Measurements from ENCODE around the gene GH2. TPM values are rescaled to one million over a fixed set of nuclear protein-coding genes. Genes with fewer than 3 reads are reported as not detected.

Gene GH2
- total and polyA plus RNA-seq, 4 donors, result not detected

Small RNAs within 50 kb of the gene (small RNA-seq; reads per million reads assigned to genes)
- gene AC040958.1 (ENCODE audit: low replicate concordance) (not detected), gene AC127029.1 (ENCODE audit: low replicate concordance) (not detected), gene GH1 (ENCODE audit: low replicate concordance) (not detected)

Other genes with a start within 250 kb of the GH2 start
- 10 to 100 TPM; 30.1 to 30.8 TPM for gene LIMD2, start 181.8 kb downstream of the GH2 start, total RNA-seq
- gene LIMD2, start 181.8 kb downstream of the GH2 start, polyA plus RNA-seq, result 10 to 100 TPM; 26.4 to 69.5 TPM
- gene STRADA, start 140.1 kb downstream of the GH2 start, total RNA-seq, result 10 to 100 TPM; 33.7 to 48.8 TPM
- gene STRADA, start 140.1 kb downstream of the GH2 start, polyA plus RNA-seq, result 10 to 100 TPM; 20.7 to 23.1 TPM
- 10 to 100 TPM; 86.5 to 89.9 TPM for gene CCDC47, start 108.3 kb downstream of the GH2 start, total RNA-seq
- 10 to 100 TPM; 29.5 to 78.9 TPM for gene CCDC47, start 108.3 kb downstream of the GH2 start, polyA plus RNA-seq
- gene DDX42, start 107.8 kb downstream of the GH2 start, total RNA-seq, result 100 to 1,000 TPM in 1 of 2 donors, 10 to 100 TPM in 1; 91.8 to 153 TPM
- 10 to 100 TPM; 47.8 to 59.9 TPM for gene DDX42, start 107.8 kb downstream of the GH2 start, polyA plus RNA-seq
- 100 to 1,000 TPM in 1 of 2 donors, 10 to 100 TPM in 1; 46.1 to 124 TPM for gene PSMC5, start 54.5 kb downstream of the GH2 start, total RNA-seq
- 100 to 1,000 TPM; 154 to 177 TPM for gene PSMC5, start 54.5 kb downstream of the GH2 start, polyA plus RNA-seq
- gene FTSJ3, start 54.3 kb downstream of the GH2 start, total RNA-seq, result 10 to 100 TPM; 29.2 to 39.8 TPM
- gene FTSJ3, start 54.3 kb downstream of the GH2 start, polyA plus RNA-seq, result 10 to 100 TPM; 15.4 to 30.0 TPM
- gene SMARCD2, start 39.3 kb downstream of the GH2 start, total RNA-seq, result 100 to 1,000 TPM in 1 of 2 donors, 10 to 100 TPM in 1; 82.4 to 109 TPM
- gene SMARCD2, start 39.3 kb downstream of the GH2 start, polyA plus RNA-seq, result 10 to 100 TPM; 64.9 to 67.7 TPM
- not detected for gene CSH2, start 8.3 kb downstream of the GH2 start, total RNA-seq
- gene CSH2, start 8.3 kb downstream of the GH2 start, polyA plus RNA-seq, result not detected
- gene CSH1, start 14.6 kb upstream of the GH2 start, total RNA-seq, result not detected
- gene CSH1, start 14.6 kb upstream of the GH2 start, polyA plus RNA-seq, result not detected
- gene CSHL1, start 29.3 kb upstream of the GH2 start, total RNA-seq, result not detected
- gene CSHL1, start 29.3 kb upstream of the GH2 start, polyA plus RNA-seq, result not detected
- not detected for gene GH1, start 36.9 kb upstream of the GH2 start, total RNA-seq
- not detected for gene GH1, start 36.9 kb upstream of the GH2 start, polyA plus RNA-seq
- 1 to 10 TPM; 4.4 to 5.6 TPM for gene CD79B, start 50.4 kb upstream of the GH2 start, total RNA-seq
- 1 to 10 TPM; 1.8 to 8.7 TPM for gene CD79B, start 50.4 kb upstream of the GH2 start, polyA plus RNA-seq
- gene SCN4A, start 91.0 kb upstream of the GH2 start, total RNA-seq, result under 1 TPM; 0.31 to 0.49 TPM
- gene SCN4A, start 91.0 kb upstream of the GH2 start, polyA plus RNA-seq, result under 1 TPM; 0.11 to 0.12 TPM
- gene PRR29, start 116.4 kb upstream of the GH2 start, total RNA-seq, result 10 to 100 TPM in 1 of 2 donors, 1 to 10 TPM in 1; 8.8 to 36.8 TPM
- gene PRR29, start 116.4 kb upstream of the GH2 start, polyA plus RNA-seq, result 1 to 10 TPM; 8.0 to 9.3 TPM
- 10 to 100 TPM; 58.7 to 60.3 TPM for gene ICAM2, start 138.7 kb upstream of the GH2 start, total RNA-seq
- gene ICAM2, start 138.7 kb upstream of the GH2 start, polyA plus RNA-seq, result 10 to 100 TPM; 64.1 to 77.7 TPM
- 10 to 100 TPM; 23.9 to 34.2 TPM for gene ERN1, start 248.2 kb upstream of the GH2 start, total RNA-seq
- 10 to 100 TPM in 1 of 2 donors, 1 to 10 TPM in 1; 8.3 to 14.8 TPM for gene ERN1, start 248.2 kb upstream of the GH2 start, polyA plus RNA-seq

Measured in lung (tissue), 5 donors.